GM12875 (cell line): ENCODE measurements around the gene ARHGAP5.

Experiments used
- H3K4me3 ChIP-seq: one replicate; pipeline ENCODE4 v1.5.1; 2011; ENCODE audit warnings: low read depth, low read length, control low read depth
- CTCF ChIP-seq: IDR thresholded peaks from 2 replicates; pipeline ENCODE4 v1.5.1; 2011; ENCODE audit warnings: low read depth, mild to moderate bottlenecking, control low read depth, inconsistent platforms, low read length, moderate library complexity, borderline replicate concordance; ENCODE audit not compliant: insufficient read depth

Gene ARHGAP5

GRCh38 chr14:32081901-32082300 lies 4.8 kb downstream of the ARHGAP5 start:
- H3K4me3 ChIP-seq = no peak overlapping the region
- TF ChIP-seq CTCF = no peak

- H3K4me3 ChIP-seq = no peak overlapping the region
- no peak for TF ChIP-seq CTCF
Measured at GRCh38 chr14:32083315-32083624, 6.2 kb downstream of the ARHGAP5 start.

GRCh38 chr14:32083789-32084188 lies 6.7 kb downstream of the ARHGAP5 start:
- no peak overlapping the region for H3K4me3 ChIP-seq
- TF ChIP-seq CTCF = no peak

- no peak for TF ChIP-seq CTCF
- H3K4me3 ChIP-seq = no peak overlapping the region
Measured at GRCh38 chr14:32085182-32085844, 8.2 kb downstream of the ARHGAP5 start.

- TF ChIP-seq CTCF = no peak
- H3K4me3 ChIP-seq = no peak overlapping the region
Measured at GRCh38 chr14:32085845-32086383, 8.8 kb downstream of the ARHGAP5 start.

GRCh38 chr14:32087173-32087861 lies 10.2 kb downstream of the ARHGAP5 start:
- no peak for TF ChIP-seq CTCF
- no peak overlapping the region for H3K4me3 ChIP-seq

GRCh38 chr14:32087907-32088306 lies 10.8 kb downstream of the ARHGAP5 start:
- no peak overlapping the region for H3K4me3 ChIP-seq
- TF ChIP-seq CTCF = no peak
